HG03103 (cell line): ENCODE results near the gene BFSP2.

Experiments used
- ATAC-seq: cut with Tn5 transposase; IDR thresholded peaks from one replicate; pipeline ENCODE4 v1.9.1; 2021; ENCODE audit warnings: low read depth; ENCODE audit not compliant: unreplicated experiment

The BFSP2 gene

GRCh38 chr3:133413161-133414020 is 13.5 kb downstream of the BFSP2 start:
- no peak for ATAC-seq

- ATAC-seq: no peak
Observed at GRCh38 chr3:133414021-133414392, 14.2 kb downstream of the BFSP2 start.

GRCh38 chr3:133418361-133418760 is 18.5 kb downstream of the BFSP2 start:
- ATAC-seq: no peak

- ATAC-seq: no peak
Observed at GRCh38 chr3:133419151-133419909, 19.5 kb downstream of the BFSP2 start.

- no peak for ATAC-seq
Observed at GRCh38 chr3:133424937-133425869, 25.3 kb downstream of the BFSP2 start.

- no peak for ATAC-seq
Observed at GRCh38 chr3:133425898-133426297, 26.0 kb downstream of the BFSP2 start.

GRCh38 chr3:133426721-133427120 is 26.9 kb downstream of the BFSP2 start:
- no peak for ATAC-seq

- no peak for ATAC-seq
Observed at GRCh38 chr3:133428552-133428951, 28.7 kb downstream of the BFSP2 start.

GRCh38 chr3:133429063-133429462 is 29.2 kb downstream of the BFSP2 start:
- no peak for ATAC-seq

- no peak for ATAC-seq
Observed at GRCh38 chr3:133439563-133439962, 39.7 kb downstream of the BFSP2 start.

GRCh38 chr3:133440652-133441051 is 40.8 kb downstream of the BFSP2 start:
- no peak for ATAC-seq

GRCh38 chr3:133441867-133442270 is 42.0 kb downstream of the BFSP2 start:
- ATAC-seq: peak; percentile 67

- no peak for ATAC-seq
Observed at GRCh38 chr3:133442518-133442917, 42.7 kb downstream of the BFSP2 start.

GRCh38 chr3:133443649-133444422 is 44.0 kb downstream of the BFSP2 start:
- ATAC-seq: no peak

GRCh38 chr3:133444423-133444774 is 44.5 kb downstream of the BFSP2 start:
- ATAC-seq: no peak

GRCh38 chr3:133445108-133445507 is 45.3 kb downstream of the BFSP2 start:
- ATAC-seq: no peak

GRCh38 chr3:133447750-133448477 is 48.1 kb downstream of the BFSP2 start:
- ATAC-seq: peak; percentile 35

GRCh38 chr3:133448478-133449122 is 48.7 kb downstream of the BFSP2 start:
- ATAC-seq: peak; percentile 86

- ATAC-seq: no peak
Observed at GRCh38 chr3:133451309-133451708, 51.5 kb downstream of the BFSP2 start.
